A549 (cell line): Measurements from ENCODE around the gene ENPP1.

Source experiments
- CBX8 ChIP-seq: fragments of 200-600 bp; sonication (generic); IDR thresholded peaks from 2 replicates; pipeline ENCODE4 v1.6.1; 2016
- CEBPB ChIP-seq, 2 experiments: fragments of >200 bp in 1 of 2; sonication (Bioruptor Twin) in 1 of 2; formaldehyde crosslinking in 1 of 2; IDR thresholded peaks; 2 replicates each; pipeline ENCODE4 v1.6.1; 2012 to 2016
- CTCF ChIP-seq: fragments of >200 bp; sonication (Bioruptor Twin); formaldehyde crosslinking; IDR thresholded peaks from 3 replicates; pipeline ENCODE4 v1.5.1; 2016
- FOSL2 ChIP-seq, 2 experiments: fragments of 450-650 bp in 1 of 2; fragments of >200 bp in 1 of 2; sonication (Bioruptor Twin) in 1 of 2; formaldehyde crosslinking; IDR thresholded peaks; 2 replicates each; pipeline versions ENCODE4 v1.5.0 to v1.6.1; 2016 to 2020; ENCODE audit warnings: mild to moderate bottlenecking in 1 of 2, moderate library complexity in 1 of 2
- HMGXB4 ChIP-seq: fragments of 250-450 bp; sonication (Bioruptor Pico); IDR thresholded peaks from 2 replicates; pipeline ENCODE4 v1.5.0; 2021; ENCODE audit warnings: mild to moderate bottlenecking, moderate library complexity, borderline replicate concordance
- JUNB ChIP-seq: fragments of >200 bp; sonication (Bioruptor Twin); formaldehyde crosslinking; IDR thresholded peaks from 2 replicates; pipeline ENCODE4 v1.6.1; 2016
- KDM1A ChIP-seq: fragments of 200-600 bp; sonication (generic); IDR thresholded peaks from 2 replicates; pipeline ENCODE4 v1.6.1; 2016; ENCODE audit warnings: low read depth, mild to moderate bottlenecking
- MAX ChIP-seq: IDR thresholded peaks from 2 replicates; pipeline ENCODE4 v1.6.1; 2012
- POLR2A ChIP-seq: IDR thresholded peaks from 2 replicates; pipeline ENCODE4 v1.6.1; 2012; ENCODE audit warnings: mild to moderate bottlenecking, low read length
- RCOR1 ChIP-seq: fragments of 150-350 bp; IDR thresholded peaks from 2 replicates; pipeline ENCODE4 v1.6.1; 2014; ENCODE audit warnings: antibody characterized with exemption, low read length, low read depth
- RNF2 ChIP-seq: fragments of 200-600 bp; sonication (generic); IDR thresholded peaks from 2 replicates; pipeline ENCODE4 v1.6.1; 2016; ENCODE audit warnings: low read depth, mild to moderate bottlenecking, antibody characterized with exemption, moderate library complexity, borderline replicate concordance
- USF2 ChIP-seq: fragments of 450-650 bp; IDR thresholded peaks from 2 replicates; pipeline ENCODE4 v1.6.1; 2014; ENCODE audit warnings: antibody characterized with exemption
- TF ChIP-seq, protein P1 (sequence below): IDR thresholded peaks from 2 replicates; pipeline ENCODE4 v1.6.1; 2012; ENCODE audit warnings: low read depth, borderline replicate concordance
- TF ChIP-seq, protein P2 (sequence below): fragments of 150-350 bp; IDR thresholded peaks from 2 replicates; pipeline ENCODE4 v1.6.1; 2014; ENCODE audit warnings: low read depth, mild to moderate bottlenecking, low read length

- TF ChIP-seq POLR2A (no peak), MAX (no peak), RNF2 (no peak), CTCF (no peak), JUNB (no peak), FOSL2 (IDR thresholded peaks at IDR 0.05) (no peak), FOSL2 (CRISPR knock-in tag; IDR thresholded peaks at IDR 0.05) (no peak), USF2 (no peak), HMGXB4 (CRISPR knock-in tag) (no peak), RCOR1 (no peak), KDM1A (no peak), CEBPB (IDR thresholded peaks at IDR 0.05) (no peak), CBX8 (no peak)
- TF ChIP-seq, protein P1, sequence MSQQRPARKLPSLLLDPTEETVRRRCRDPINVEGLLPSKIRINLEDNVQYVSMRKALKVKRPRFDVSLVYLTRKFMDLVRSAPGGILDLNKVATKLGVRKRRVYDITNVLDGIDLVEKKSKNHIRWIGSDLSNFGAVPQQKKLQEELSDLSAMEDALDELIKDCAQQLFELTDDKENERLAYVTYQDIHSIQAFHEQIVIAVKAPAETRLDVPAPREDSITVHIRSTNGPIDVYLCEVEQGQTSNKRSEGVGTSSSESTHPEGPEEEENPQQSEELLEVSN, result no peak
- TF ChIP-seq, protein P2, sequence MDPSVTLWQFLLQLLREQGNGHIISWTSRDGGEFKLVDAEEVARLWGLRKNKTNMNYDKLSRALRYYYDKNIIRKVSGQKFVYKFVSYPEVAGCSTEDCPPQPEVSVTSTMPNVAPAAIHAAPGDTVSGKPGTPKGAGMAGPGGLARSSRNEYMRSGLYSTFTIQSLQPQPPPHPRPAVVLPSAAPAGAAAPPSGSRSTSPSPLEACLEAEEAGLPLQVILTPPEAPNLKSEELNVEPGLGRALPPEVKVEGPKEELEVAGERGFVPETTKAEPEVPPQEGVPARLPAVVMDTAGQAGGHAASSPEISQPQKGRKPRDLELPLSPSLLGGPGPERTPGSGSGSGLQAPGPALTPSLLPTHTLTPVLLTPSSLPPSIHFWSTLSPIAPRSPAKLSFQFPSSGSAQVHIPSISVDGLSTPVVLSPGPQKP, result no peak
Measured at GRCh38 chr6:131897050-131897435, 89.2 kb downstream of the ENPP1 start.
